Vagina (tissue), 2 donors: ENCODE measurements around the gene MAVS.

Experiments used
- POLR2A ChIP-seq, 2 donors: fragments of 450-650 bp; IDR thresholded peaks; one replicate each; pipeline ENCODE4 v1.6.1; 2017; ENCODE audit warnings: antibody characterized with exemption in 2 of 2, mild to moderate bottlenecking in 2 of 2, moderate library complexity in 2 of 2
- TF ChIP-seq, protein P1 (sequence below), 3 experiments: fragments of 450-650 bp in 2 of 3; fragments of 200-600 bp in 1 of 3; sonication (generic) in 1 of 3; IDR thresholded peaks; one replicate each; pipeline ENCODE4 v1.5.1; 2017 to 2019; ENCODE audit warnings: antibody characterized with exemption in 3 of 3, mild to moderate bottlenecking in 2 of 3, moderate library complexity in 2 of 3

DNA sequence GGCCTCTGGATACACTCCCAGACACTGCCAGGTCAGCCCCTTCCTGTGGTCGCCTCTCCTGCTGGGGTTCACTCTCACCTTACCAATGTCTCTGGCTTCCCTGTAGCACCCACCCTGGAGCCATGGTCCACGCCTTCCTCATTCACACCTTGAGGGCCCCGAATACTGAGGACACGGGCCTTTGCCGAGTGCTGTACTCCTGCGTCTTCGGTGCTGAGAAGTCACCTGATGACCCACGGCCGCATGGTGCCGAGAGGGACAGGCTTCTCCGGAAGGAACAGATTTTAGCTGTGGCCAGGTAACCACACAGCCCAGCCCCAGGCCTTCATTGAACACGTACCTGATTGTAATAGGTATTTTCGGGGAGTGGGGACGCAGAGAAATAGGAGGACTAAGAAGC is 24.6 kb upstream of the MAVS start:
- TF ChIP-seq, protein P1, sequence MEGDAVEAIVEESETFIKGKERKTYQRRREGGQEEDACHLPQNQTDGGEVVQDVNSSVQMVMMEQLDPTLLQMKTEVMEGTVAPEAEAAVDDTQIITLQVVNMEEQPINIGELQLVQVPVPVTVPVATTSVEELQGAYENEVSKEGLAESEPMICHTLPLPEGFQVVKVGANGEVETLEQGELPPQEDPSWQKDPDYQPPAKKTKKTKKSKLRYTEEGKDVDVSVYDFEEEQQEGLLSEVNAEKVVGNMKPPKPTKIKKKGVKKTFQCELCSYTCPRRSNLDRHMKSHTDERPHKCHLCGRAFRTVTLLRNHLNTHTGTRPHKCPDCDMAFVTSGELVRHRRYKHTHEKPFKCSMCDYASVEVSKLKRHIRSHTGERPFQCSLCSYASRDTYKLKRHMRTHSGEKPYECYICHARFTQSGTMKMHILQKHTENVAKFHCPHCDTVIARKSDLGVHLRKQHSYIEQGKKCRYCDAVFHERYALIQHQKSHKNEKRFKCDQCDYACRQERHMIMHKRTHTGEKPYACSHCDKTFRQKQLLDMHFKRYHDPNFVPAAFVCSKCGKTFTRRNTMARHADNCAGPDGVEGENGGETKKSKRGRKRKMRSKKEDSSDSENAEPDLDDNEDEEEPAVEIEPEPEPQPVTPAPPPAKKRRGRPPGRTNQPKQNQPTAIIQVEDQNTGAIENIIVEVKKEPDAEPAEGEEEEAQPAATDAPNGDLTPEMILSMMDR (IDR thresholded peaks at IDR 0.05): no peak
- TF ChIP-seq POLR2A (IDR thresholded peaks at IDR 0.05): no peak
